ENCODE data around the gene IL17F. TPM values are rescaled to one million over a fixed set of nuclear protein-coding genes. Genes with fewer than 3 reads are reported as not detected.

IL17F gene
- total and polyA plus RNA-seq, 2 of the 8 experiments (the other 6 are each of a cell fraction or from before 2014, with no cell fraction given) = 0.08 TPM; not detected in 1

DNA sequence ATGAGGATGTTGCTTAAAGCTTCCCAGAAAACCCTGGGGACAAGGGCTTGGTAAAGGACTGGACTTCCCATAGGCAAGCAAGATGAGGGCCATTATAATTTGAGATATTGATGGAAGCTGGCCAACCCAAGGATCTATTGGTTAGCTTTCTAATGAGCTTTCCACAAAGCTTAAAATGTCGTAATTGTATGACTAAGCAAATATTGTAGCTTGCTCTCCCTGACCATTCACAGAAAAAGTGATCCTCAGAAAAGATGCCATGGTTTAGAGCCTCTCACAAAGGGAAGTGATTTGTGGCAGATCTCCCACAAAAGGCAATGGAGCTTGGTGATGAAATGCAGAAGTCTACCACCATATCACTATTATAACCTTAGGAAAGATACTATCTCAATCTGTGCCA, 13.6 kb downstream of the IL17F start:
- Histone ChIP-seq H4K20me1 (replicated peaks in 1 of 2; ENCODE audit: control insufficient read depth in 1 of 2, insufficient read depth in 2 of 2, low read length in 2 of 2) (no peaks in the 10 kb centered on the region), H3K4me3 (ENCODE audit: extremely low read depth in 1 of 4, insufficient read depth in 2 of 4, low read depth in 3 of 4, low read length in 4 of 4) (no peak overlapping the region), H3K27ac (ENCODE audit: low read depth, low read length) (no peak overlapping the region), H3K36me3 (ENCODE audit: control insufficient read depth in 2 of 4, insufficient read depth in 4 of 4, low read length in 3 of 4) (no peaks in the 10 kb centered on the region), H2BK12ac (ENCODE audit: low read depth, low read length) (no peak overlapping the region), H3K4me1 (replicated peaks in 1 of 4; ENCODE audit: control insufficient read depth in 3 of 4, insufficient read depth in 4 of 4, low read length in 3 of 4) (peaks cover 0 to 4% (median 0%) of the 10 kb centered on the region in 4 experiments; a peak in 1 of 7 replicates), H2BK120ac (replicated peaks; ENCODE audit: low read depth, low read length) (no peak overlapping the region), H4K91ac (replicated peaks; ENCODE audit: insufficient read length, low read length) (no peak overlapping the region), H3K79me2 (ENCODE audit: control insufficient read depth in 1 of 2, insufficient read depth in 2 of 2, low read length in 2 of 2) (no peaks in the 10 kb centered on the region), H3K23ac (ENCODE audit: insufficient read length) (no peak overlapping the region), H3K14ac (ENCODE audit: insufficient read length) (no peak overlapping the region), H3K23me2 (ENCODE audit: low read depth, low read length) (no peaks in the 10 kb centered on the region), H2BK20ac (ENCODE audit: low read length) (no peak overlapping the region), H3K9me3 (ENCODE audit: insufficient read depth in 2 of 2, low read depth in 1 of 2, low read length in 1 of 2) (no peaks in the 10 kb centered on the region), H2AK5ac (ENCODE audit: low read depth, low read length) (no peak overlapping the region), H2BK5ac (ENCODE audit: low read depth, low read length) (no peak overlapping the region), H2BK15ac (ENCODE audit: low read length) (no peak overlapping the region), H4K5ac (ENCODE audit: insufficient read length, low read depth, low read length) (no peak overlapping the region), H3K4ac (replicated peaks; ENCODE audit: insufficient read length, low read depth, low read length) (no peak overlapping the region), H3K9ac (replicated peaks in 1 of 4; ENCODE audit: extremely low read depth in 1 of 4, low read depth in 3 of 4, low read length in 3 of 4) (no peak overlapping the region), H3K4me2 (ENCODE audit: insufficient read depth in 1 of 2, low read depth in 2 of 2, low read length in 2 of 2) (no peak overlapping the region), H4K8ac (ENCODE audit: extremely low read depth, insufficient read depth, low read length) (no peak overlapping the region), H3K18ac (ENCODE audit: extremely low read depth, low read length) (no peak overlapping the region), H2AFZ (ENCODE audit: low read length) (no peak overlapping the region), H3K27me3 (replicated peaks in 1 of 4; ENCODE audit: control insufficient read depth in 3 of 4, extremely low read depth in 1 of 4, insufficient read depth in 3 of 4, low read length in 3 of 4) (no peaks in the 10 kb centered on the region), H3K56ac (replicated peaks; ENCODE audit: insufficient read length, low read depth, low read length) (no peak overlapping the region), H3K79me1 (ENCODE audit: low read depth, low read length) (no peaks in the 10 kb centered on the region)
- TF ChIP-seq TAF1 (IDR thresholded peaks at IDR 0.05; ENCODE audit: low read depth, low read length) (no peak), CEBPB (IDR thresholded peaks at IDR 0.05; ENCODE audit: low read depth, low read length) (no peak), ATF3 (IDR thresholded peaks at IDR 0.05; ENCODE audit: insufficient read depth, low read depth, low read length) (no peak)
- TF ChIP-seq, protein P1, sequence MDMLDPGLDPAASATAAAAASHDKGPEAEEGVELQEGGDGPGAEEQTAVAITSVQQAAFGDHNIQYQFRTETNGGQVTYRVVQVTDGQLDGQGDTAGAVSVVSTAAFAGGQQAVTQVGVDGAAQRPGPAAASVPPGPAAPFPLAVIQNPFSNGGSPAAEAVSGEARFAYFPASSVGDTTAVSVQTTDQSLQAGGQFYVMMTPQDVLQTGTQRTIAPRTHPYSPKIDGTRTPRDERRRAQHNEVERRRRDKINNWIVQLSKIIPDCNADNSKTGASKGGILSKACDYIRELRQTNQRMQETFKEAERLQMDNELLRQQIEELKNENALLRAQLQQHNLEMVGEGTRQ (IDR thresholded peaks at IDR 0.05; ENCODE audit: low read length) = no peak
- DNase-seq (ENCODE audit: low read depth in 1 of 2, low spot score in 2 of 2) (no peak), FAIRE-seq (no peak)
- ChIA-PET CTCF (ENCODE audit: partially characterized antibody) (interaction anchor here (1.1 to 6.7 kb wide), 9 partner anchors 13 to 181 kb away, joined by 3 to 66 read pairs (median 4); partner anchors contain the start of gene IL17F), POLR2A (ENCODE audit: partially characterized antibody) (interaction anchor here (1.0 to 1.7 kb wide), 3 partner anchors 8 to 48 kb away, joined by 3 to 4 read pairs (median 3); no protein-coding TSS in a partner anchor)
- WGBS, 2 experiments (ENCODE audit: extremely low coverage in 1 of 2, insufficient coverage in 1 of 2, insufficient read length in 1 of 2, insufficient replicate concordance in 2 of 2, low coverage in 1 of 2, low lambda C conversion rate in 2 of 2, missing lambda C conversion rate in 1 of 2) = 100% methylated on average over 1 of the region's 1 CpG; no CpG with 5 or more reads in 1 of the 2 experiments
